ENCODE measurements around the gene TTC3.

TTC3 gene

DNA sequence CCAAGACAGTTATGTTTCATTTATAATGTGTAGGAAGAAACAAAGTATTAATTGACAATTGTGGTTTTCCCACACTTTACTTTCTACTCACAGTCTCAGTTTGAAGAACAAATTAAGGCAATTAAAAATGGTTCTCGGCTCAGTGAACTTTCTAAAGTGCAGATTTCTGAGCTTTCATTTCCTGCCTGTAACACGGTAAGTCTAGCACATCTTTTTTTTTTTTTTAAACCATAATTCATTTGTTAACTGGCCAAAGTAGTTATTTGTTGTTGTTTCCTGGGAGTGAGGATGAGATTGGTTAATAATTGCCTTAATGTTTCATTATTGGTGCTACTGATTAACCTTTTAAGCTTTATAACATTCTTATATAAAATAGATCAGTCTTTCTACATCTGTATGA is 119.0 kb downstream of the TTC3 start:
- no peaks in the 10 kb centered on the region; the same call in 1 of the 2 replicates for H3K4me1 ChIP-seq (ENCODE audit: control insufficient read depth, insufficient read depth, low read length)
- WGBS (ENCODE audit: insufficient coverage, insufficient read length), result no CpG with 5 or more reads among the region's 2 CpGs
- no peaks in the 10 kb centered on the region for H3K9me3 ChIP-seq (ENCODE audit: control insufficient read depth, insufficient read depth, low read length)
- no peaks in the 10 kb centered on the region for H3K36me3 ChIP-seq (ENCODE audit: control insufficient read depth, insufficient read depth, low read length)
- no peak overlapping the region for H3K4me3 ChIP-seq (ENCODE audit: low read length)
- no peaks in the 10 kb centered on the region for H3K27me3 ChIP-seq (ENCODE audit: control insufficient read depth, insufficient read depth, low read length)
- no peak for DNase-seq (ENCODE audit: low read depth, low spot score)
- H3K27ac ChIP-seq (ENCODE audit: low read length), result no peak overlapping the region

DNA sequence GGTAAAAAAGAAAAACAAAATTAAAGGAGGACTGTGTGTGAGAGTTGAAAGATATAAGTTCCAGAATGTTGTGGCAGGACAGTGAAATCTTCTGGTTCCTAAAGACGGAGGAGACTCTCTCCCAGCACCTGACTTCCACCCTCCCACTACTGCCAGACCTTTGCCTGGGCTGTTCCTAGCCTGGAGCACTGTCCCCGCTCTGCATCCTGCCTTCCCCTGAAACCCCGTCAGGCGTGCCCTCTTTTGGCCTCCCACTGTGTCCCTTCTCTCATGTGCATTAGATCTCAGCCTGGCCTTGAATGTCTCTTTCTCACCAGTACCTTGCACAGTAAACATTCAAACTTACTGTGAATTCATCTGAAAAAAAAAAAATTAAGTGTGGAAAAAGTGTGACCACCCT is 120.0 kb downstream of the TTC3 start:
- Histone ChIP-seq H3K4me1 (ENCODE audit: control insufficient read depth, insufficient read depth, low read length) (no peaks in the 10 kb centered on the region; the same call in 1 of the 2 replicates), H3K4me3 (ENCODE audit: low read length) (no peak overlapping the region), H3K36me3 (ENCODE audit: control insufficient read depth, insufficient read depth, low read length) (no peaks in the 10 kb centered on the region), H3K9me3 (ENCODE audit: control insufficient read depth, insufficient read depth, low read length) (no peaks in the 10 kb centered on the region), H3K27me3 (ENCODE audit: control insufficient read depth, insufficient read depth, low read length) (no peaks in the 10 kb centered on the region), H3K27ac (ENCODE audit: low read length) (no peak overlapping the region)
- peak; percentile 16 for DNase-seq (ENCODE audit: low read depth, low spot score)
- WGBS (ENCODE audit: insufficient coverage, insufficient read length), result no CpG with 5 or more reads among the region's 4 CpGs

DNA sequence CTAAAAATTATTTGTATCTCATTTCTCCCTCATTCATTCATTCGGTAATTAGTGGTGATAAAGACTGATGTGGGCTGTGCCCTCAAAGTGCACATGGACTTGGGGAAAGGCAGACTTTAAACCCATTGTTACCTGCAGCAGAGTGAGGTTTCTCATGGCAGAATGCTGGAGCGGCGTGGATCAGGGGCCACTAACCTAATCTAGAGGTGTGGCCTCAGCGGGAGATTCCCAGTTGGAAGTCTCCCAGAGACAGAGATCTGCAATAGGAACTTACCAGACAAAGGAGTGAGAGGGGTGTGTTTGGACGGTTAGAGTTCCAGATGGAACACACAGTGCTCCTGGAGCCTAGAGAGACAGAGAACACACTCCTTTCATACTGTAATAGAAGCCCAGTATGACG is 120.6 kb downstream of the TTC3 start:
- no CpG with 5 or more reads among the region's 6 CpGs for WGBS (ENCODE audit: insufficient coverage, insufficient read length)
- no peaks in the 10 kb centered on the region for H3K36me3 ChIP-seq (ENCODE audit: control insufficient read depth, insufficient read depth, low read length)
- no peak overlapping the region for H3K27ac ChIP-seq (ENCODE audit: low read length)

DNA sequence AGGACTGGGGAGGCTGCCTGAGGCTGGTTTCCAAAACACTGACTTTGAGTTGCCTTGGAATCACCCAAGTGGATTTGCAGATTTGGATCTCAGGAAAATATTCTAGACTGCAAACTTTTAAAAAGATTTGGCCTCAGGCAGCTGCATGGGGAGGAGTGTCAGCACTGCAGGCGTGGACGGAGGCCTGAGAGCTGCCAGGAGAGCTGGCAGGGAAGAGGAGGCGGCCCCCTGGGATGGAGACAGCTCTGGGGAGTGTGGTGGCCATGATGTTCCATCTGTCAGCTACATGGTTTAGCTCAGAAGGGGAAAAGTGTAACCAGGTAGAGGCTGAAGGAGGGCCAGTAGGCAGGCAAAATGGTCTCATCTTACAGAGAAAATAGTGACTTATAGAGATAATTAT is 122.0 kb downstream of the TTC3 start:
- no peaks in the 10 kb centered on the region; the same call in 1 of the 2 replicates for H3K4me1 ChIP-seq (ENCODE audit: control insufficient read depth, insufficient read depth, low read length)
- no CpG with 5 or more reads among the region's 3 CpGs for WGBS (ENCODE audit: insufficient coverage, insufficient read length)
- no peaks in the 10 kb centered on the region for H3K9me3 ChIP-seq (ENCODE audit: control insufficient read depth, insufficient read depth, low read length)
- no peak overlapping the region for H3K4me3 ChIP-seq (ENCODE audit: low read length)
- DNase-seq (ENCODE audit: low read depth, low spot score), result no peak
- no peak overlapping the region for H3K27ac ChIP-seq (ENCODE audit: low read length)
- no peaks in the 10 kb centered on the region for H3K36me3 ChIP-seq (ENCODE audit: control insufficient read depth, insufficient read depth, low read length)
- H3K27me3 ChIP-seq (ENCODE audit: control insufficient read depth, insufficient read depth, low read length), result no peaks in the 10 kb centered on the region

More for the DNA sequence above, 120.6 kb downstream of the TTC3 start:
- Histone ChIP-seq H3K4me3 (ENCODE audit: low read length) (no peak overlapping the region), H3K27me3 (ENCODE audit: control insufficient read depth, insufficient read depth, low read length) (no peaks in the 10 kb centered on the region), H3K9me3 (ENCODE audit: control insufficient read depth, insufficient read depth, low read length) (no peaks in the 10 kb centered on the region), H3K4me1 (ENCODE audit: control insufficient read depth, insufficient read depth, low read length) (no peaks in the 10 kb centered on the region; the same call in 1 of the 2 replicates)
- no peak for DNase-seq (ENCODE audit: low read depth, low spot score)

DNA sequence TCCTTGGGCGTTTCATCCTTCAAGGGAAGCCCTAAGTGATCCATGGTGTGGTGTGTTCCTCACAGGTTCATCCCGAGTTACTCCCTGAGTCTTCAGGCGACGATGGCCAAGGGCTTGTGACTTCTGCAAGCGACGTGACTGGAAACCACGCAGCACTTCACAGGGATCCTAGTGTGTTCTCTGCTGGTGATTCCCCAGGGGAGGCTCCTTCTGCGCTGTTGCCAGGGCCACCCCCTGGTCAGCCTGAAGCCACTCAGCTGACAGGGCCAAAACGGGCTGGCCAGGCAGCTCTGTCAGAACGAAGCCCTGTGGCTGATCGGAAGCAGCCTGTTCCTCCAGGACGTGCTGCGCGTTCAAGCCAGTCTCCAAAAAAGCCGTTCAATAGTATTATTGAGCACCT is 122.6 kb downstream of the TTC3 start:
- Histone ChIP-seq H3K9me3 (ENCODE audit: control insufficient read depth, insufficient read depth, low read length) (no peaks in the 10 kb centered on the region), H3K27ac (ENCODE audit: low read length) (no peak overlapping the region), H3K27me3 (ENCODE audit: control insufficient read depth, insufficient read depth, low read length) (no peaks in the 10 kb centered on the region), H3K4me1 (ENCODE audit: control insufficient read depth, insufficient read depth, low read length) (no peaks in the 10 kb centered on the region; the same call in 1 of the 2 replicates), H3K4me3 (ENCODE audit: low read length) (no peak overlapping the region), H3K36me3 (ENCODE audit: control insufficient read depth, insufficient read depth, low read length) (no peaks in the 10 kb centered on the region)
- no CpG with 5 or more reads among the region's 15 CpGs for WGBS (ENCODE audit: insufficient coverage, insufficient read length)
- DNase-seq (ENCODE audit: low read depth, low spot score), result no peak

DNA sequence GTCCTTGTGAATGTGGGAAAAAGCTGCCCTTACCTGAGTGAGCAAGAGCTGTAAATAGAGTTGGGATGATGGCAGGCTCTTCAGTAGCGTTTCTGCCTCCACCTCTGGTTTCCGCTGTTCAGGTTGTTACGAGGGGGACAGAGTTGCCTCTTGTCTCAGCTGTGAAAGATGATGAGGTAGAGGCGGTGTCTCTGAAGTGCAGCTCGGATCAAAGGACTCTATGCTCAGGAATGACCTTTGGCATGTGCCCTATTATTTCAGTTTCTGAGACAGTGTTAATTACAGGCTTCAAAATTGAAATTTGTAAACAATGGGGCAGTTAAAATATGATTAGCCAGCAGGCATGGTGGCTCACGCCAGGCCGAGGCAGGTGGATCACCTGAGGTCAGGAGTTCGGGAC is 123.8 kb downstream of the TTC3 start:
- no peaks in the 10 kb centered on the region for H3K36me3 ChIP-seq (ENCODE audit: control insufficient read depth, insufficient read depth, low read length)
- no peaks in the 10 kb centered on the region for H3K9me3 ChIP-seq (ENCODE audit: control insufficient read depth, insufficient read depth, low read length)
- no peak for DNase-seq (ENCODE audit: low read depth, low spot score)
- H3K27me3 ChIP-seq (ENCODE audit: control insufficient read depth, insufficient read depth, low read length), result no peaks in the 10 kb centered on the region
- no peak overlapping the region for H3K27ac ChIP-seq (ENCODE audit: low read length)
- no CpG with 5 or more reads among the region's 8 CpGs for WGBS (ENCODE audit: insufficient coverage, insufficient read length)
- H3K4me1 ChIP-seq (ENCODE audit: control insufficient read depth, insufficient read depth, low read length), result no peaks in the 10 kb centered on the region; the same call in 1 of the 2 replicates
- no peak overlapping the region for H3K4me3 ChIP-seq (ENCODE audit: low read length)

DNA sequence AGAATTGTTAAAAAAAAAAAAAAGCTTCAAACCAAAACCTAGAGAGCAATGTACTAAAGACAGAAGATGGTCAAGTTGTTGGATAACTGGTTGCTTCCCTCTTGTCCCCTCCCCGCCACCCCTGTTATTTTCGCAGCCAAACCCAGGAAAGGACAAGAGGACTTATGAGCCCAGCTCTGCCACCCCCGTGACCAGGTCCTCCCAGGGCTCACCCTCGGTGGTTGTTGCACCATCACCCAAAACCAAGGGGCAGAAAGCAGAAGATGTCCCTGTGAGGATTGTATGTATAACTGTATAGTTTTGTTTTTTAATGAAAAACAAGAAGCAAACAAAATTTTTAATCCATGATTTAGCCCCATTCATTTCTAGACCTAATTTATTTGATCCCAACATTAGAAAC is 124.7 kb downstream of the TTC3 start:
- DNase-seq (ENCODE audit: low read depth, low spot score), result no peak
- Histone ChIP-seq H3K4me1 (ENCODE audit: control insufficient read depth, insufficient read depth, low read length) (no peaks in the 10 kb centered on the region; the same call in 1 of the 2 replicates), H3K27ac (ENCODE audit: low read length) (no peak overlapping the region), H3K4me3 (ENCODE audit: low read length) (no peak overlapping the region), H3K9me3 (ENCODE audit: control insufficient read depth, insufficient read depth, low read length) (no peaks in the 10 kb centered on the region), H3K27me3 (ENCODE audit: control insufficient read depth, insufficient read depth, low read length) (no peaks in the 10 kb centered on the region), H3K36me3 (ENCODE audit: control insufficient read depth, insufficient read depth, low read length) (no peaks in the 10 kb centered on the region)
- no CpG with 5 or more reads among the region's 4 CpGs for WGBS (ENCODE audit: insufficient coverage, insufficient read length)

DNA sequence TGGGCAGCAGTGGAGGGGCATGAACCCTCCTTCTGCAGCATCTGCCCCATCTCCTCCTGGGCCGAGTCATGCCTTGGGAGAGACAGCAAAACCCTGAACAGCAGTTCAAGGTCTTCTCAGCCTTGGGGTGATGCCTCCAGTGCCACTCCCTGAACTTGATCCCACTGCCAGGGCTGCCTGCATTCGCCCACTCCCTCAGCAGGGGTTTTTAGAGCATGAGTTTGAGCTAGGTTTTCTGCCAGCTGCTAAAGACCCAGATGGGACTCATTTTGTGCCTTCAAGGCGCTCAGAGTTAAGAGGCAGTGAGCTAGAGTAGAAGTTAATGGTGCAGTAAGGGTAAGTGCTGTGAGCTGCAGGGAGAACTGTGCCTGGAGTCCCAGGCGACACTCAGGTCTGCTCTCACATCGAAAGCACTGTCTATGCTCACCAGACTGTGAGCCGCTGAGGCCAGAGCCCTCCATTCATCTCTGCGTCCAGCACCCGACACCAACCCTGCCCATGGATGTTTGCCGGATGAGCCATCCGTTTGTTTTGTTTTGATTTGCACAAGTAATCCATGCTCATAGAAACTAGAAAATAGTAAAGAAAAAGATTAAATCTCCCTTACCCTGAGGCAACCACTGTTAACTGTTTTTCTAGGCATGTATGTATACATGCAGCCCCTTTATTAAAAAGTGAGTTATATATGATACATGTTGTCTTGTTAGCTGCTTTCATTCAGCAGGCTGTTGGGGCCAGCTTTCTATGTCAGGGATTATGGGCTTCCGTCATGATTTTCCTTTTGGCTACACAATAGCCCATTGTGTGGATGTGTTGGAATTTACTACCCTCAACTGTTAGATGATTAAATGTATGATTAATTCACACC is 126.2 kb downstream of the TTC3 start:
- Histone ChIP-seq H3K9me3 (ENCODE audit: control insufficient read depth, insufficient read depth, low read length) (no peaks in the 10 kb centered on the region), H3K4me3 (ENCODE audit: low read length) (no peak overlapping the region), H3K27me3 (ENCODE audit: control insufficient read depth, insufficient read depth, low read length) (no peaks in the 10 kb centered on the region), H3K27ac (ENCODE audit: low read length) (no peak overlapping the region), H3K36me3 (ENCODE audit: control insufficient read depth, insufficient read depth, low read length) (no peaks in the 10 kb centered on the region), H3K4me1 (ENCODE audit: control insufficient read depth, insufficient read depth, low read length) (no peaks in the 10 kb centered on the region; the same call in 1 of the 2 replicates)
- no CpG with 5 or more reads among the region's 11 CpGs for WGBS (ENCODE audit: insufficient coverage, insufficient read length)
- no peak for DNase-seq (ENCODE audit: low read depth, low spot score)

DNA sequence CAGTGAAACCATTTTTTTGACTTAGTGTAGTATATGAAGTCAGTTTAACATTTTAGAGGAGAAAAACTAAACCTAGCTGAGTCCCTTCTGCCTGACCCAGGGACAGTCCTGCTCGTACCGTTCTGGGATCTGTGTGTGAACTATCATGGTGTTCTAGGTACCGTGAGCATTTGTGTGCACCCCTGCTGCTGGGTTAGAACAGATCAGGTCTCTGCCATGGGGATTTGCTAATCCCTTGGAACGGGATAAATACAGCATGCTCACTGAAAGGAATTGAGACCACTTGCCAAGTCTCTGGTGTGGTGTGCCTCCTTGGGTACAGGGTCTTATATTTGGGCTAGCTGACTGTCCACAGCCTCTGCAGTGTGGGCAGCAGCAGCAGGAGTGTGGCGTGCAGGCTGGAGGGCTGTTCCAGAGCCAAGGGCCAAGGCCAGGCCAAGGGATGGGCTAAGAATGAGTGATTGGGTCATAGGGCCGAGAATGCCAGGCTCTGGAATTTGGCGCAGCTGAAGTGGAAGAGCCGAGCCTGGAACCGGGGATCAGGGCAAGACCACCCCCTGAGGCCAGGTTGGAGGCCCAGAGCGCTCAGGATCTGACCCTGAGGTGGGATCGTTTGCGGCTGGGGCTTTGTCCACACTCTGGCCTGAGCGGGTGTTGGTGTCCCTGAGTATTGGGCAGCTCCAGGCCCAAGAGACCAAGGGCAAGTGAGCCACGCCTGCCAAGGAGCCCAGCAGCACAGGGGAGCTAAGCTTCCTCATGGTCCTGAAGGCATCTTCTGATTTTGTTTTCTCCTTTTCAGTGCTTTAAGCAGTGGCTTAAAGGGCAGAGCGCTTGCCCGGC is 127.8 kb downstream of the TTC3 start:
- no CpG with 5 or more reads among the region's 16 CpGs for WGBS (ENCODE audit: insufficient coverage, insufficient read length)
- H3K9me3 ChIP-seq (ENCODE audit: control insufficient read depth, insufficient read depth, low read length), result no peaks in the 10 kb centered on the region
- H3K27me3 ChIP-seq (ENCODE audit: control insufficient read depth, insufficient read depth, low read length), result no peaks in the 10 kb centered on the region
- no peak for DNase-seq (ENCODE audit: low read depth, low spot score)
- H3K4me3 ChIP-seq (ENCODE audit: low read length), result no peak overlapping the region
- H3K4me1 ChIP-seq (ENCODE audit: control insufficient read depth, insufficient read depth, low read length), result no peaks in the 10 kb centered on the region; the same call in 1 of the 2 replicates
- no peaks in the 10 kb centered on the region for H3K36me3 ChIP-seq (ENCODE audit: control insufficient read depth, insufficient read depth, low read length)
- H3K27ac ChIP-seq (ENCODE audit: low read length), result no peak overlapping the region

DNA sequence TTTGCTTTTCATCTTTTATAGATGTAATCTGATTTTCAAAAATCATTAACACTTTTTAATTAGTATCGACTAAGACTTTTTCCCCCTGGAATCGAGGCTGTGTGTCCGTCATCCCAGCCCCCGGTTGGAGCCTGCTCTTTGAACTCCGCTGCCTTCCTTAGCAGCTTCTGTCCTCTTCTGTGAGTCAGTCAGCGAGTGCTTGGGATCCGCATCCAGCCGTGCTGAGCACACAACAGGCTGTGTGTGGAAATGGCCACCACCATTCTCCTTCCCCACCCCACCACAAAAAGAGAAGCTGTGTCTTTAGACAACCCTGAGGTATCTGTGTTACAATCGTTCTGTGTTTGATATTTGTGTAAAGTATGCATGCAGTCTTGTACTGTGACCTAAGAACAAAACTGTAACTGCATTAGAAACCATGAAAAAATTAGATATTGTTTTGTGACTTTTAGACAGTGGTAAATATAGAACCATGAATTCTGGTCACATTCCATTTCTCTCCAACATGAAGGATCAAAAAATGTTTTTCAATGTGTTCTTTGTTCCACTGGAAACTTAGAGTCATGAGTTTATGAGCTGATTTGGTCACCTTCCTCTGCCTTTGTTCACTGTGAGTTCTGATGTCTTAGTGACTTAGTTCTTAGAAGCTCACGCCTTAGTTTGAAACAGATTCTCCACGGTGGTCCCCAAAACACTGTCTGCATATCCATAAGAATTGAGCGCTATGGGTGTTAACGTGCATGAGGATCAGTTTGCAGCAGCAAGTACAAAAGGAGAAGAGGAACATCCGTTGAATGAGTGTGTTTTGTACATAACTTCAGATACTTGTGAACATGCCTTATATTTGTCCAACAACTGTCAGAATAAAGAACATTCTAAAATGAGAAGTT is 129.4 kb downstream of the TTC3 start:
- H3K9me3 ChIP-seq (ENCODE audit: control insufficient read depth, insufficient read depth, low read length), result no peaks in the 10 kb centered on the region
- no peaks in the 10 kb centered on the region for H3K36me3 ChIP-seq (ENCODE audit: control insufficient read depth, insufficient read depth, low read length)
- H3K4me3 ChIP-seq (ENCODE audit: low read length), result no peak overlapping the region
- no peak for DNase-seq (ENCODE audit: low read depth, low spot score)
- H3K4me1 ChIP-seq (ENCODE audit: control insufficient read depth, insufficient read depth, low read length), result no peaks in the 10 kb centered on the region; the same call in 1 of the 2 replicates
- no peaks in the 10 kb centered on the region for H3K27me3 ChIP-seq (ENCODE audit: control insufficient read depth, insufficient read depth, low read length)
- no peak overlapping the region for H3K27ac ChIP-seq (ENCODE audit: low read length)
- WGBS (ENCODE audit: insufficient coverage, insufficient read length), result no CpG with 5 or more reads among the region's 14 CpGs
